ENCODE results near the gene CAMTA2. TPM values are rescaled to one million over a fixed set of nuclear protein-coding genes. Genes with fewer than 3 reads are reported as not detected.

Gene CAMTA2
- total RNA-seq, 2 donors from 2014 or later, result 13.6 to 24.8 TPM

- H3K9me3 ChIP-seq (ENCODE audit: control insufficient read depth, low read length), result no peaks in the 10 kb centered on the region
- Mint-ChIP-seq H3K27me3 (ENCODE audit: insufficient read depth) (peaks cover 39% of the 10 kb centered on the region), H3K4me1 (peaks cover 23% of the 10 kb centered on the region), H3K4me3 (no peak overlapping the region), H3K36me3 (ENCODE audit: low read depth) (peaks cover 27% of the 10 kb centered on the region), H3K27ac (peak overlapping the region; percentile 60), H3K9me3 (no peaks in the 10 kb centered on the region)
- TF ChIP-seq, protein P1, sequence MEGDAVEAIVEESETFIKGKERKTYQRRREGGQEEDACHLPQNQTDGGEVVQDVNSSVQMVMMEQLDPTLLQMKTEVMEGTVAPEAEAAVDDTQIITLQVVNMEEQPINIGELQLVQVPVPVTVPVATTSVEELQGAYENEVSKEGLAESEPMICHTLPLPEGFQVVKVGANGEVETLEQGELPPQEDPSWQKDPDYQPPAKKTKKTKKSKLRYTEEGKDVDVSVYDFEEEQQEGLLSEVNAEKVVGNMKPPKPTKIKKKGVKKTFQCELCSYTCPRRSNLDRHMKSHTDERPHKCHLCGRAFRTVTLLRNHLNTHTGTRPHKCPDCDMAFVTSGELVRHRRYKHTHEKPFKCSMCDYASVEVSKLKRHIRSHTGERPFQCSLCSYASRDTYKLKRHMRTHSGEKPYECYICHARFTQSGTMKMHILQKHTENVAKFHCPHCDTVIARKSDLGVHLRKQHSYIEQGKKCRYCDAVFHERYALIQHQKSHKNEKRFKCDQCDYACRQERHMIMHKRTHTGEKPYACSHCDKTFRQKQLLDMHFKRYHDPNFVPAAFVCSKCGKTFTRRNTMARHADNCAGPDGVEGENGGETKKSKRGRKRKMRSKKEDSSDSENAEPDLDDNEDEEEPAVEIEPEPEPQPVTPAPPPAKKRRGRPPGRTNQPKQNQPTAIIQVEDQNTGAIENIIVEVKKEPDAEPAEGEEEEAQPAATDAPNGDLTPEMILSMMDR (conservative IDR thresholded peaks at IDR 0.05), result no peak
- no peak overlapping the region for H3K4me3 ChIP-seq (ENCODE audit: low read length)
- DNase-seq, result peak; percentile 89
- peaks cover 52% of the 10 kb centered on the region for H3K36me3 ChIP-seq (ENCODE audit: control insufficient read depth, insufficient read depth, low read length)
- H3K9ac ChIP-seq (ENCODE audit: extremely low read depth, low read length, poor library complexity, severe bottlenecking), result no peak overlapping the region
- H3K27ac ChIP-seq (ENCODE audit: low read depth, low read length), result no peak overlapping the region
- H3K4me1 ChIP-seq (ENCODE audit: control insufficient read depth, insufficient read depth, low read length), result peaks cover 6% of the 10 kb centered on the region
- H3K27me3 ChIP-seq (ENCODE audit: control insufficient read depth, insufficient read depth, low read length, poor library complexity, severe bottlenecking), result peaks cover 4% of the 10 kb centered on the region
- WGBS, 2 experiments (ENCODE audit: insufficient coverage in 1 of 2, insufficient read length in 1 of 2), result 86 to 91% methylated on average over 9 to 12 of the region's 12 CpGs
Observed at GRCh38 chr17:4972752-4973151, 14.7 kb downstream of the CAMTA2 start.

GRCh38 chr17:4972322-4972721 lies 15.2 kb downstream of the CAMTA2 start:
- peak overlapping the region; percentile 60 for H3K27ac Mint-ChIP-seq

DNA sequence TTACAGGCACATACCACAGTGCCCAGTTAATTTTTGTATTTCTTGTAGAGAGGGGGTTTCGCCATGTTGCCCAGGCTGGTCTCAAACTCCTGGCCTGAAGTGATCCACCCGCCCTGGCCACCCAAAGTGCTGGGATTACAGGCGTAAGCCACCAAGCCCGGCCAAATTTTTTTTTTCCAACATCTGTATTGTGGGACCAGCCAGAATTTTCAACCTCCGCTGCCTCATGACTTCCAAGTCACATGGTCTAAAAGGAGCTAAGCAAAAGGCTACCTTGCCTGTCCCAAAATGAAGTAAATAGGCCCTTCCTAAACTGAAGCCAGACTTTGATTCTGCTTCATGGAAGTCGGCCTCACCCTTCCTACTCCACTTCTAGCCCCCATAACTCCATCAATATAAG lies 15.6 kb downstream of the CAMTA2 start:
- Mint-ChIP-seq H3K27me3 (ENCODE audit: insufficient read depth) (peaks cover 30% of the 10 kb centered on the region), H3K27ac (no peak overlapping the region), H3K4me1 (peaks cover 23% of the 10 kb centered on the region), H3K4me3 (no peak overlapping the region), H3K36me3 (ENCODE audit: low read depth) (peaks cover 19% of the 10 kb centered on the region), H3K9me3 (no peaks in the 10 kb centered on the region)
- 84 to 100% methylated on average over 6 of the region's 6 CpGs for WGBS, 2 experiments (ENCODE audit: insufficient coverage in 1 of 2, insufficient read length in 1 of 2)
- no peak overlapping the region for H3K9ac ChIP-seq (ENCODE audit: extremely low read depth, low read length, poor library complexity, severe bottlenecking)
- H3K27ac ChIP-seq (ENCODE audit: low read depth, low read length), result no peak overlapping the region
- peak; percentile 40 for DNase-seq
- TF ChIP-seq, protein P1 (conservative IDR thresholded peaks at IDR 0.05), result no peak
- no peaks in the 10 kb centered on the region for H3K9me3 ChIP-seq (ENCODE audit: control insufficient read depth, low read length)
- H3K36me3 ChIP-seq (ENCODE audit: control insufficient read depth, insufficient read depth, low read length), result peaks cover 43% of the 10 kb centered on the region
- H3K4me3 ChIP-seq (ENCODE audit: low read length), result no peak overlapping the region
- H3K27me3 ChIP-seq (ENCODE audit: control insufficient read depth, insufficient read depth, low read length, poor library complexity, severe bottlenecking), result no peaks in the 10 kb centered on the region
- H3K4me1 ChIP-seq (ENCODE audit: control insufficient read depth, insufficient read depth, low read length), result peaks cover 6% of the 10 kb centered on the region

More at GRCh38 chr17:4972322-4972721, 15.2 kb downstream of the CAMTA2 start:
- Histone ChIP-seq H3K4me1 (ENCODE audit: control insufficient read depth, insufficient read depth, low read length) (peaks cover 6% of the 10 kb centered on the region), H3K4me3 (ENCODE audit: low read length) (no peak overlapping the region), H3K36me3 (ENCODE audit: control insufficient read depth, insufficient read depth, low read length) (peaks cover 48% of the 10 kb centered on the region), H3K27me3 (ENCODE audit: control insufficient read depth, insufficient read depth, low read length, poor library complexity, severe bottlenecking) (no peaks in the 10 kb centered on the region), H3K9ac (ENCODE audit: extremely low read depth, low read length, poor library complexity, severe bottlenecking) (no peak overlapping the region), H3K27ac (ENCODE audit: low read depth, low read length) (no peak overlapping the region), H3K9me3 (ENCODE audit: control insufficient read depth, low read length) (no peaks in the 10 kb centered on the region)
- no peaks in the 10 kb centered on the region for H3K9me3 Mint-ChIP-seq
- TF ChIP-seq, protein P1 (conservative IDR thresholded peaks at IDR 0.05), result no peak
- WGBS, 2 experiments (ENCODE audit: insufficient coverage in 1 of 2, insufficient read length in 1 of 2), result 97 to 100% methylated on average over 6 to 12 of the region's 12 CpGs
- H3K27me3 Mint-ChIP-seq (ENCODE audit: insufficient read depth), result peaks cover 35% of the 10 kb centered on the region
- H3K36me3 Mint-ChIP-seq (ENCODE audit: low read depth), result peaks cover 22% of the 10 kb centered on the region
- no peak overlapping the region for H3K4me3 Mint-ChIP-seq
- peaks cover 23% of the 10 kb centered on the region for H3K4me1 Mint-ChIP-seq
- DNase-seq, result no peak
